Neural progenitor cell (in vitro differentiated cells): ENCODE data around the gene DNAH9. TPM values are rescaled to one million over a fixed set of nuclear protein-coding genes. Genes with fewer than 3 reads are reported as not detected.

Source experiments
- DNase-seq: peaks from one replicate; pipeline ENCODE4 v3.0.0-alpha.2; 2016; ENCODE audit warnings: low spot score
- H2AFZ ChIP-seq: fragments of 200-600 bp; sonication (generic); replicated peaks from 2 replicates; pipeline ENCODE4 v1.6.1; 2016; ENCODE audit warnings: antibody characterized with exemption
- H3F3A ChIP-seq: fragments of 200-600 bp; sonication (generic); 2 replicates; pipeline ENCODE4 v1.6.1; 2016; ENCODE audit warnings: antibody characterized with exemption, low read depth
- H3K27ac ChIP-seq: fragments of 200-600 bp; sonication (generic); 2 replicates; pipeline ENCODE4 v1.5.1; 2016; ENCODE audit warnings: mild to moderate bottlenecking
- H3K27me3 ChIP-seq: fragments of 200-600 bp; sonication (generic); 2 replicates; pipeline ENCODE4 v1.6.1; 2016; ENCODE audit warnings: mild to moderate bottlenecking, moderate library complexity
- H3K36me3 ChIP-seq: fragments of 200-600 bp; sonication (generic); 2 replicates; pipeline ENCODE4 v1.5.1; 2016
- H3K4me1 ChIP-seq: fragments of 200-600 bp; sonication (generic); 2 replicates; pipeline ENCODE4 v1.6.1; 2016; ENCODE audit warnings: mixed run types
- H3K4me2 ChIP-seq: fragments of 200-600 bp; sonication (generic); 2 replicates; pipeline ENCODE4 v1.6.1; 2016
- H3K4me3 ChIP-seq: fragments of 200-600 bp; sonication (generic); 2 replicates; pipeline ENCODE4 v1.5.1; 2016
- H3K79me2 ChIP-seq: fragments of 200-600 bp; sonication (generic); 2 replicates; pipeline ENCODE4 v1.6.1; 2016; ENCODE audit warnings: low read depth
- H3K9ac ChIP-seq: fragments of 200-600 bp; sonication (generic); 2 replicates; pipeline ENCODE4 v1.6.1; 2016
- H3K9me3 ChIP-seq: fragments of 200-600 bp; sonication (generic); 2 replicates; pipeline ENCODE4 v1.5.1; 2016; ENCODE audit warnings: low read depth
- H4K20me1 ChIP-seq: fragments of 200-600 bp; sonication (generic); 2 replicates; pipeline ENCODE4 v1.6.1; 2016; ENCODE audit warnings: low read depth
- H3K27ac Mint-ChIP-seq: 3 replicates; pipeline ENCODE4 v1.8.0; 2021; ENCODE audit warnings: mixed read lengths
- H3K27me3 Mint-ChIP-seq: 2 replicates; pipeline ENCODE4 v1.8.0; 2022; ENCODE audit warnings: low read depth, mild to moderate bottlenecking, inconsistent platforms, moderate library complexity, mixed read lengths; ENCODE audit not compliant: insufficient read depth
- H3K36me3 Mint-ChIP-seq: 3 replicates; pipeline ENCODE4 v1.8.0; 2021; ENCODE audit warnings: mixed read lengths
- H3K4me1 Mint-ChIP-seq: 3 replicates; pipeline ENCODE4 v1.8.0; 2021; ENCODE audit warnings: mixed read lengths
- H3K4me3 Mint-ChIP-seq: 3 replicates; pipeline ENCODE4 v1.8.0; 2021; ENCODE audit warnings: mild to moderate bottlenecking, moderate library complexity, mixed read lengths
- H3K9me3 Mint-ChIP-seq: 3 replicates; pipeline ENCODE4 v1.8.0; 2020; ENCODE audit warnings: mixed read lengths
- CTCF ChIP-seq: fragments of 200-600 bp; sonication (generic); IDR thresholded peaks from 2 replicates; pipeline ENCODE4 v1.5.1; 2017; ENCODE audit warnings: antibody characterized with exemption, mild to moderate bottlenecking
- EZH2 ChIP-seq: fragments of 200-600 bp; sonication (generic); IDR thresholded peaks from 2 replicates; pipeline ENCODE4 v1.6.1; 2017; ENCODE audit warnings: antibody characterized with exemption, mild to moderate bottlenecking, moderate library complexity
- EZH2phosphoT487 ChIP-seq: fragments of 200-600 bp; sonication (generic); IDR thresholded peaks from 2 replicates; pipeline ENCODE4 v1.6.1; 2017; ENCODE audit warnings: antibody characterized with exemption
- total RNA-seq: library from RNA; depleted of rRNA; stranded (reverse); fragments of >200 nt; gene quantifications from 2 replicates; pipeline ENCODE4 v1.2.3, GENCODE V29; 2015; ENCODE audit warnings: low replicate concordance

Gene DNAH9
- total RNA-seq, 1 donor from 2014 or later = 1.3 TPM

GRCh38 chr17:11553135-11553534, 45.1 kb upstream of the DNAH9 start:
- Histone ChIP-seq H3K4me2 (no peak overlapping the region), H3F3A (no peaks in the 10 kb centered on the region), H3K4me3 (no peak overlapping the region), H2AFZ (no peak overlapping the region), H4K20me1 (no peaks in the 10 kb centered on the region), H3K9ac (no peak overlapping the region), H3K79me2 (no peaks in the 10 kb centered on the region), H3K27me3 (no peaks in the 10 kb centered on the region), H3K9me3 (no peaks in the 10 kb centered on the region), H3K4me1 (peaks cover 4% of the 10 kb centered on the region), H3K36me3 (no peaks in the 10 kb centered on the region), H3K27ac (no peak overlapping the region)
- no peak overlapping the region for H3K4me3 Mint-ChIP-seq
- peaks cover 5% of the 10 kb centered on the region for H3K27me3 Mint-ChIP-seq
- TF ChIP-seq EZH2phosphoT487 (no peak), CTCF (no peak), EZH2 (no peak)
- H3K9me3 Mint-ChIP-seq = no peaks in the 10 kb centered on the region
- H3K4me1 Mint-ChIP-seq = peaks cover 7% of the 10 kb centered on the region
- no peak overlapping the region for H3K27ac Mint-ChIP-seq
- no peak for DNase-seq
- no peaks in the 10 kb centered on the region for H3K36me3 Mint-ChIP-seq

- H3K4me3 Mint-ChIP-seq = no peak overlapping the region
- peaks cover 7% of the 10 kb centered on the region for H3K4me1 Mint-ChIP-seq
- H3K79me2 ChIP-seq = no peaks in the 10 kb centered on the region
- H3K4me2 ChIP-seq = no peak overlapping the region
- H3K9me3 Mint-ChIP-seq = no peaks in the 10 kb centered on the region
- no peak overlapping the region for H3K4me3 ChIP-seq
- no peak overlapping the region for H3K9ac ChIP-seq
- no peak overlapping the region for H3K27ac Mint-ChIP-seq
- H3K27ac ChIP-seq = no peak overlapping the region
- H3K36me3 ChIP-seq = no peaks in the 10 kb centered on the region
- no peaks in the 10 kb centered on the region for H3K27me3 ChIP-seq
- H3F3A ChIP-seq = no peaks in the 10 kb centered on the region
- H3K36me3 Mint-ChIP-seq = no peaks in the 10 kb centered on the region
- H2AFZ ChIP-seq = no peak overlapping the region
- peaks cover 5% of the 10 kb centered on the region for H3K4me1 ChIP-seq
- DNase-seq = no peak
- no peak for TF ChIP-seq CTCF
- no peak for TF ChIP-seq EZH2phosphoT487
- TF ChIP-seq EZH2 = no peak
- no peaks in the 10 kb centered on the region for H4K20me1 ChIP-seq
- no peaks in the 10 kb centered on the region for H3K9me3 ChIP-seq
- peaks cover 8% of the 10 kb centered on the region for H3K27me3 Mint-ChIP-seq
Measured at GRCh38 chr17:11554042-11554441, 44.2 kb upstream of the DNAH9 start.

GRCh38 chr17:11554542-11554941, 43.7 kb upstream of the DNAH9 start:
- Histone ChIP-seq H3K9ac (no peak overlapping the region), H3K9me3 (no peaks in the 10 kb centered on the region), H3K27ac (no peak overlapping the region), H3K4me1 (peaks cover 10% of the 10 kb centered on the region), H4K20me1 (no peaks in the 10 kb centered on the region), H3K4me2 (no peak overlapping the region), H3F3A (no peaks in the 10 kb centered on the region), H3K79me2 (no peaks in the 10 kb centered on the region), H3K36me3 (no peaks in the 10 kb centered on the region), H3K4me3 (no peak overlapping the region), H2AFZ (no peak overlapping the region), H3K27me3 (no peaks in the 10 kb centered on the region)
- Mint-ChIP-seq H3K27ac (no peak overlapping the region), H3K36me3 (no peaks in the 10 kb centered on the region), H3K27me3 (peaks cover 11% of the 10 kb centered on the region), H3K4me1 (peaks cover 9% of the 10 kb centered on the region), H3K4me3 (no peak overlapping the region), H3K9me3 (no peaks in the 10 kb centered on the region)
- DNase-seq = no peak
- no peak for TF ChIP-seq EZH2
- TF ChIP-seq CTCF = no peak
- TF ChIP-seq EZH2phosphoT487 = no peak
